Panc1 (cell line): Measurements from ENCODE around the gene CFAP299.

Experiments
- SIN3A ChIP-seq: IDR thresholded peaks from 2 replicates; pipeline ENCODE4 v1.6.1; 2012; ENCODE audit warnings: low read depth, mild to moderate bottlenecking, low read length, moderate library complexity, borderline replicate concordance; ENCODE audit not compliant: insufficient read depth
- TF ChIP-seq, protein P1 (sequence below): fragments of 450-650 bp; IDR thresholded peaks from 2 replicates; pipeline ENCODE4 v1.5.1; 2017; ENCODE audit warnings: mild to moderate bottlenecking
- TF ChIP-seq, protein P2 (sequence below), 2 experiments: IDR thresholded peaks; 2 replicates each; pipeline ENCODE4 v1.6.1; 2011 to 2012; ENCODE audit warnings: low read depth in 2 of 2, control low read depth in 1 of 2, low read length in 1 of 2, mild to moderate bottlenecking in 1 of 2, moderate library complexity in 1 of 2; ENCODE audit not compliant: insufficient read depth in 1 of 2

DNA sequence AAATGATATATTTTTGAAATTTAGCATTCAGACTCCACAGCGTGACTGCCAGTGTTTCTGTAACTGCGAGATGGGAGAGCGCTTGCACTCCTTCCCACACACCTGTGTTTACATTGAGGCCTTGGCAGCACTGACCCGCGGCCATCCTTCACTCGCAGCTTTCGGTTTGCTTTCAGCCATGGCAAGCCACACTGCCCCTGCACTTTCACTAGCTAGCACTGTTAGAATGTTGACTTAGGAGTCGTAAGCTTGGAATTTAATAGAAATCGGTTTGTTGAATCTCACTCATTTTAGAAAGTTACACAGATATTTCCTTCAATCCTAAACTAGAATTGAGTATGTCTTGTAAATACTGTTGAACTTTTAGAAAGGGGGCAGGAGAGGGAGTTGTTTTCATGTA, 136.2 kb downstream of the CFAP299 start:
- no peak for TF ChIP-seq SIN3A
- TF ChIP-seq, protein P1, sequence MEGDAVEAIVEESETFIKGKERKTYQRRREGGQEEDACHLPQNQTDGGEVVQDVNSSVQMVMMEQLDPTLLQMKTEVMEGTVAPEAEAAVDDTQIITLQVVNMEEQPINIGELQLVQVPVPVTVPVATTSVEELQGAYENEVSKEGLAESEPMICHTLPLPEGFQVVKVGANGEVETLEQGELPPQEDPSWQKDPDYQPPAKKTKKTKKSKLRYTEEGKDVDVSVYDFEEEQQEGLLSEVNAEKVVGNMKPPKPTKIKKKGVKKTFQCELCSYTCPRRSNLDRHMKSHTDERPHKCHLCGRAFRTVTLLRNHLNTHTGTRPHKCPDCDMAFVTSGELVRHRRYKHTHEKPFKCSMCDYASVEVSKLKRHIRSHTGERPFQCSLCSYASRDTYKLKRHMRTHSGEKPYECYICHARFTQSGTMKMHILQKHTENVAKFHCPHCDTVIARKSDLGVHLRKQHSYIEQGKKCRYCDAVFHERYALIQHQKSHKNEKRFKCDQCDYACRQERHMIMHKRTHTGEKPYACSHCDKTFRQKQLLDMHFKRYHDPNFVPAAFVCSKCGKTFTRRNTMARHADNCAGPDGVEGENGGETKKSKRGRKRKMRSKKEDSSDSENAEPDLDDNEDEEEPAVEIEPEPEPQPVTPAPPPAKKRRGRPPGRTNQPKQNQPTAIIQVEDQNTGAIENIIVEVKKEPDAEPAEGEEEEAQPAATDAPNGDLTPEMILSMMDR, result no peak
- TF ChIP-seq, protein P2, sequence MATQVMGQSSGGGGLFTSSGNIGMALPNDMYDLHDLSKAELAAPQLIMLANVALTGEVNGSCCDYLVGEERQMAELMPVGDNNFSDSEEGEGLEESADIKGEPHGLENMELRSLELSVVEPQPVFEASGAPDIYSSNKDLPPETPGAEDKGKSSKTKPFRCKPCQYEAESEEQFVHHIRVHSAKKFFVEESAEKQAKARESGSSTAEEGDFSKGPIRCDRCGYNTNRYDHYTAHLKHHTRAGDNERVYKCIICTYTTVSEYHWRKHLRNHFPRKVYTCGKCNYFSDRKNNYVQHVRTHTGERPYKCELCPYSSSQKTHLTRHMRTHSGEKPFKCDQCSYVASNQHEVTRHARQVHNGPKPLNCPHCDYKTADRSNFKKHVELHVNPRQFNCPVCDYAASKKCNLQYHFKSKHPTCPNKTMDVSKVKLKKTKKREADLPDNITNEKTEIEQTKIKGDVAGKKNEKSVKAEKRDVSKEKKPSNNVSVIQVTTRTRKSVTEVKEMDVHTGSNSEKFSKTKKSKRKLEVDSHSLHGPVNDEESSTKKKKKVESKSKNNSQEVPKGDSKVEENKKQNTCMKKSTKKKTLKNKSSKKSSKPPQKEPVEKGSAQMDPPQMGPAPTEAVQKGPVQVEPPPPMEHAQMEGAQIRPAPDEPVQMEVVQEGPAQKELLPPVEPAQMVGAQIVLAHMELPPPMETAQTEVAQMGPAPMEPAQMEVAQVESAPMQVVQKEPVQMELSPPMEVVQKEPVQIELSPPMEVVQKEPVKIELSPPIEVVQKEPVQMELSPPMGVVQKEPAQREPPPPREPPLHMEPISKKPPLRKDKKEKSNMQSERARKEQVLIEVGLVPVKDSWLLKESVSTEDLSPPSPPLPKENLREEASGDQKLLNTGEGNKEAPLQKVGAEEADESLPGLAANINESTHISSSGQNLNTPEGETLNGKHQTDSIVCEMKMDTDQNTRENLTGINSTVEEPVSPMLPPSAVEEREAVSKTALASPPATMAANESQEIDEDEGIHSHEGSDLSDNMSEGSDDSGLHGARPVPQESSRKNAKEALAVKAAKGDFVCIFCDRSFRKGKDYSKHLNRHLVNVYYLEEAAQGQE (IDR thresholded peaks at IDR 0.05; ENCODE audit: insufficient read depth in 1 of 2, low read depth in 2 of 2, low read length in 1 of 2), result no peak
